HepG2 (cell line): Measurements from ENCODE around the gene PCSK6. TPM values are rescaled to one million over a fixed set of nuclear protein-coding genes. Genes with fewer than 3 reads are reported as not detected.

ENCODE experiments used
- ATAC-seq: fragments of 200-7000 bp; cut with Tn5 transposase; 3 replicates; pipeline ENCODE4 v1.9.1; 2020; ENCODE audit warnings: mild to moderate bottlenecking, moderate library complexity
- BruUV-seq: library from RNA; stranded (reverse); fragments of 400-500 nt; replicated peaks from 2 replicates; lab custom pipeline; 2021; lab: Mats Ljungman, UMichigan
- CTCF ChIA-PET: fragments of 300-600 bp; formaldehyde crosslinking; extraction: SDS; loops from one replicate; lab custom pipeline; 2021; ENCODE audit warnings: low total read pairs, inconsistent platforms, low intra/inter-chr PET ratio; lab: Yijun Ruan, JAX
- POLR2A ChIA-PET: fragments of 350-600 bp; sonication (Branson Sonifier 250); formaldehyde crosslinking; loops from one replicate; lab custom pipeline; 2020; ENCODE audit warnings: antibody characterized with exemption, inconsistent platforms; lab: Yijun Ruan, JAX
- DNase-seq: peaks from one replicate; pipeline ENCODE4 v3.0.0-alpha.2; 2015; ENCODE audit warnings: low spot score
- FAIRE-seq: peaks from 3 replicates; lab custom pipeline; 2011; peaks lifted over from hg19 to GRCh38; lab: Jason Lieb, UNC
- H2AFZ ChIP-seq: one replicate; pipeline ENCODE4 v1.6.1; 2011; ENCODE audit warnings: low read length, inconsistent platforms
- H3K27ac ChIP-seq: fragments of 300-600 bp; 3 replicates; pipeline ENCODE4 v1.8.0; 2011; ENCODE audit warnings: mixed run types, mild to moderate bottlenecking, mixed read lengths, low read length, inconsistent platforms; ENCODE audit not compliant: insufficient read depth; ENCODE audit errors: extremely low read length
- H3K27me3 ChIP-seq, 2 experiments: fragments of 200-600 bp in 1 of 2; 2 replicates in 1 of 2; 3 replicates in 1 of 2; pipeline versions ENCODE4 v1.6.0 to v1.8.0; 2011; ENCODE audit warnings: low read length in 2 of 2, mild to moderate bottlenecking in 2 of 2, moderate library complexity in 2 of 2, inconsistent platforms in 1 of 2; ENCODE audit not compliant: insufficient read depth in 2 of 2, control insufficient read depth in 1 of 2
- H3K36me3 ChIP-seq, 2 experiments: fragments of 200-600 bp in 1 of 2; replicated peaks in 1 of 2; 2 replicates in 1 of 2; 3 replicates in 1 of 2; pipeline versions ENCODE4 v1.5.1 to v1.8.0; 2011; ENCODE audit warnings: low read length in 2 of 2, inconsistent platforms in 1 of 2; ENCODE audit not compliant: insufficient read depth in 2 of 2, control insufficient read depth in 1 of 2
- H3K4me1 ChIP-seq: 2 replicates; pipeline ENCODE4 v1.5.1; 2012; ENCODE audit warnings: low read length, inconsistent platforms; ENCODE audit not compliant: insufficient read depth
- H3K4me2 ChIP-seq: 2 replicates; pipeline ENCODE4 v1.6.0; 2011; ENCODE audit warnings: low read depth, low read length, inconsistent platforms
- H3K4me3 ChIP-seq, 3 experiments: fragments of 200-600 bp in 1 of 3; sonication (generic), shearing (Covaris generic) in 1 of 3; replicated peaks in 1 of 3; 2 replicates each; pipeline ENCODE4 v1.5.1; 2011 to 2016; ENCODE audit warnings: low read length in 3 of 3, inconsistent platforms in 2 of 3, low read depth in 2 of 3, mild to moderate bottlenecking in 2 of 3, control low read depth in 1 of 3, mixed read lengths in 1 of 3; ENCODE audit not compliant: insufficient read depth in 1 of 3
- H3K79me2 ChIP-seq: one replicate; pipeline ENCODE4 v1.6.1; 2011; ENCODE audit warnings: low read length, inconsistent platforms; ENCODE audit not compliant: insufficient read depth
- H3K9ac ChIP-seq: 2 replicates; pipeline ENCODE4 v1.6.0; 2011; ENCODE audit warnings: mild to moderate bottlenecking, low read depth, low read length, inconsistent platforms; ENCODE audit not compliant: insufficient read depth
- H3K9me3 ChIP-seq: 2 replicates; pipeline ENCODE4 v1.5.1; 2012; ENCODE audit warnings: mild to moderate bottlenecking, low read length
- H4K20me1 ChIP-seq: 2 replicates; pipeline ENCODE4 v1.6.0; 2011; ENCODE audit warnings: inconsistent platforms, mild to moderate bottlenecking, low read length, moderate library complexity; ENCODE audit not compliant: insufficient read depth
- FOXO1 ChIP-seq: sonication (generic); formaldehyde crosslinking; IDR thresholded peaks from 2 replicates; pipeline ENCODE4 v1.4.0; 2020; ENCODE audit warnings: missing genetic modification reagents
- GATAD2A ChIP-seq: IDR thresholded peaks from 2 replicates; pipeline ENCODE4 v1.6.1; 2016
- JUNB ChIP-seq: sonication (generic); formaldehyde crosslinking; IDR thresholded peaks from 2 replicates; pipeline ENCODE4 v1.8.0; 2022; ENCODE audit warnings: missing genetic modification reagents, mild to moderate bottlenecking, borderline replicate concordance
- MTF1 ChIP-seq: sonication (generic); formaldehyde crosslinking; IDR thresholded peaks from 2 replicates; pipeline ENCODE4 v1.5.0; 2020; ENCODE audit warnings: missing genetic modification reagents
- PATZ1 ChIP-seq: sonication (generic); formaldehyde crosslinking; IDR thresholded peaks from 2 replicates; pipeline ENCODE4 v1.4.0; 2020; ENCODE audit warnings: missing genetic modification reagents
- SNAI1 ChIP-seq: sonication (generic); formaldehyde crosslinking; IDR thresholded peaks from 2 replicates; pipeline ENCODE4 v1.5.0; 2020; ENCODE audit warnings: mild to moderate bottlenecking, missing genetic modification reagents, borderline replicate concordance
- TP53 ChIP-seq: sonication (generic); formaldehyde crosslinking; conservative IDR thresholded peaks from 2 replicates; pipeline ENCODE4 v1.4.0; 2020; ENCODE audit warnings: missing genetic modification reagents
- ZNF337 ChIP-seq: sonication (generic); formaldehyde crosslinking; IDR thresholded peaks from 2 replicates; pipeline ENCODE4 v1.5.1; 2020; ENCODE audit warnings: missing genetic modification reagents, low read depth, mild to moderate bottlenecking, borderline replicate concordance
- ZNF382 ChIP-seq: sonication (generic); formaldehyde crosslinking; IDR thresholded peaks from 2 replicates; pipeline ENCODE4 v1.5.0; 2020; ENCODE audit warnings: missing genetic modification reagents, mild to moderate bottlenecking, borderline replicate concordance
- ZNF564 ChIP-seq: sonication (generic); formaldehyde crosslinking; IDR thresholded peaks from 2 replicates; pipeline ENCODE4 v1.8.1; 2023; ENCODE audit warnings: mild to moderate bottlenecking, missing genetic modification reagents
- ZNF572 ChIP-seq: sonication (generic); formaldehyde crosslinking; IDR thresholded peaks from 2 replicates; pipeline ENCODE4 v1.5.1; 2020; ENCODE audit warnings: mild to moderate bottlenecking, missing genetic modification reagents
- WGBS: methylation state at CpG from one replicate; pipeline ENCODE4 v1.1.6; 2017; ENCODE audit warnings: low lambda C conversion rate; 5-methylcytosine and 5-hydroxymethylcytosine counted together
- in situ Hi-C: cut with HindIII; loops from 2 replicates; pipeline ENCODE4 v1.10.0; 2017; ENCODE audit warnings: low pct_unique_long_range_greater_than_20kb; ENCODE audit not compliant: extremely low pct_ligation_motif_present
- intact Hi-C: fragments of 100-400 bp; cut with micrococcal nuclease; formaldehyde crosslinking; loops from one replicate; pipeline ENCODE4 v1.10.0; 2022; ENCODE audit not compliant: unreplicated experiment
- polyA plus RNA-seq, 8 experiments: library from polyadenylated mRNA; depleted of rRNA in 3 of 8; stranded (reverse) in 7 of 8; unstranded in 1 of 8; fragments of >200 nt; fragmentation: Illumina TruSeq in 4 of 8; extraction: Trizol in 4 of 8; gene quantifications; 2 replicates each; pipeline versions ENCODE4 v1.2.1 to v1.2.3, GENCODE V29; 2011 to 2016; ENCODE audit warnings: low read depth in 4 of 8, missing spikeins in 1 of 8, mixed read lengths in 1 of 8; ENCODE audit not compliant: insufficient read depth in 1 of 8
- total RNA-seq, 5 experiments: library from RNA; depleted of rRNA; stranded (reverse); fragments of >200 nt; fragmentation: Illumina TruSeq; extraction: Trizol; gene quantifications; 2 replicates each; pipeline ENCODE4 v1.2.3, GENCODE V29; 2016; ENCODE audit warnings: low read depth in 1 of 5

Gene PCSK6
- total and polyA plus RNA-seq, 2 of the 13 experiments (the other 11 are each of a cell fraction or from before 2014, with no cell fraction given) = 56.5 to 155 TPM

- POLR2A ChIA-PET = no interaction called here
- TF ChIP-seq ZNF572 (CRISPR knock-in tag) (no peak), FOXO1 (no peak), SNAI1 (CRISPR knock-in tag) (no peak), ZNF382 (CRISPR knock-in tag) (no peak), MTF1 (CRISPR knock-in tag) (no peak), ZNF337 (CRISPR knock-in tag) (no peak), TP53 (CRISPR knock-in tag) (no peak), ZNF564 (CRISPR knock-in tag) (no peak), JUNB (no peak), GATAD2A (no peak), PATZ1 (no peak)
- TF ChIP-seq, all 625 proteins: peak for 0
- in situ Hi-C loops = no loop called here
Measured at GRCh38 chr15:101318147-101318819, 171.2 kb downstream of the PCSK6 start.

More at GRCh38 chr15:101318147-101318819, 171.2 kb downstream of the PCSK6 start:
- no peaks in the 10 kb centered on the region for H3K79me2 ChIP-seq
- no peak overlapping the region for H3K4me2 ChIP-seq
- DNase-seq (no peak), FAIRE-seq (no peak), ATAC-seq (no peak)
- H2AFZ ChIP-seq = no peak overlapping the region
- intact Hi-C loops = no loop called here
- H3K4me3 ChIP-seq = no peak overlapping the region
- WGBS = 97% methylated on average over 20 of the region's 20 CpGs
- H3K27ac ChIP-seq = no peak overlapping the region
- H3K36me3 ChIP-seq = peaks cover 33 to 73% of the 10 kb centered on the region in 2 experiments
- CTCF ChIA-PET = no interaction called here
- no peaks in the 10 kb centered on the region for H3K9me3 ChIP-seq
- no peaks in the 10 kb centered on the region for H3K27me3 ChIP-seq
- H3K9ac ChIP-seq = no peak overlapping the region
- no peaks in the 10 kb centered on the region for H4K20me1 ChIP-seq
- H3K4me1 ChIP-seq = no peaks in the 10 kb centered on the region
- no TSS peak for BruUV-seq
